HG03378 (cell line): ENCODE data around the gene EGR1.

ENCODE experiments used
- ATAC-seq: cut with Tn5 transposase; IDR thresholded peaks from one replicate; pipeline ENCODE4 v1.9.1; 2021; ENCODE audit warnings: mild to moderate bottlenecking, moderate library complexity; ENCODE audit not compliant: unreplicated experiment

EGR1 gene

DNA sequence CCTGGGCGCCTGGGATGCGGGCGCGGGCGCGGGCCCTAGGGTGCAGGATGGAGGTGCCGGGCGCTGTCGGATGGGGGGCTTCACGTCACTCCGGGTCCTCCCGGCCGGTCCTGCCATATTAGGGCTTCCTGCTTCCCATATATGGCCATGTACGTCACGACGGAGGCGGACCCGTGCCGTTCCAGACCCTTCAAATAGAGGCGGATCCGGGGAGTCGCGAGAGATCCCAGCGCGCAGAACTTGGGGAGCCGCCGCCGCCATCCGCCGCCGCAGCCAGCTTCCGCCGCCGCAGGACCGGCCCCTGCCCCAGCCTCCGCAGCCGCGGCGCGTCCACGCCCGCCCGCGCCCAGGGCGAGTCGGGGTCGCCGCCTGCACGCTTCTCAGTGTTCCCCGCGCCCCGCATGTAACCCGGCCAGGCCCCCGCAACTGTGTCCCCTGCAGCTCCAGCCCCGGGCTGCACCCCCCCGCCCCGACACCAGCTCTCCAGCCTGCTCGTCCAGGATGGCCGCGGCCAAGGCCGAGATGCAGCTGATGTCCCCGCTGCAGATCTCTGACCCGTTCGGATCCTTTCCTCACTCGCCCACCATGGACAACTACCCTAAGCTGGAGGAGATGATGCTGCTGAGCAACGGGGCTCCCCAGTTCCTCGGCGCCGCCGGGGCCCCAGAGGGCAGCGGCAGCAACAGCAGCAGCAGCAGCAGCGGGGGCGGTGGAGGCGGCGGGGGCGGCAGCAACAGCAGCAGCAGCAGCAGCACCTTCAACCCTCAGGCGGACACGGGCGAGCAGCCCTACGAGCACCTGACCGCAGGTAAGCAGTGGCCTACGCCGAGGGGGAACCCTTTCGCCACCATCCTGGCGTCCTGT, at the start of gene EGR1:
Gene EGR1 (plus strand): TSS at position 219 of the 864 bp plus-strand sequence. CDS start 283 bp downstream, at position 502.
- ATAC-seq = peak; percentile 51

DNA sequence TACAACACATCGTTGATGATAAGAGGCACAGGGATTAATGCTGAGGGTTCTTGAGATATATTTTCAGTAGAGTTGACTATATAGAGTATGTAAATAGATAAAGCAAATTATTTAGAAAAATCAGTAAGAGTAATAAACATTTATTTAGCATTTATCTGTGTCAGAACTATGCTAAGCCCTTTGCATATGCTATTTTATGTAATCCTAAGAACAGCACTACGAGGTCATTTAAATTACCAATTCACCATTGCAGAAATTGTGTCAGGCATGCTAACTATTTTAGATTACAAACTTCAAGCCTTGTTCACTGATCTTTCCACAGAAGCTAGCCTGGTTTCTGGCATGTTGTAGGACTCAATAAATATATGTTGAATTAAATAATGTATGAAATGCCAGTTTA, 46.8 kb upstream of the EGR1 start:
- ATAC-seq = no peak

DNA sequence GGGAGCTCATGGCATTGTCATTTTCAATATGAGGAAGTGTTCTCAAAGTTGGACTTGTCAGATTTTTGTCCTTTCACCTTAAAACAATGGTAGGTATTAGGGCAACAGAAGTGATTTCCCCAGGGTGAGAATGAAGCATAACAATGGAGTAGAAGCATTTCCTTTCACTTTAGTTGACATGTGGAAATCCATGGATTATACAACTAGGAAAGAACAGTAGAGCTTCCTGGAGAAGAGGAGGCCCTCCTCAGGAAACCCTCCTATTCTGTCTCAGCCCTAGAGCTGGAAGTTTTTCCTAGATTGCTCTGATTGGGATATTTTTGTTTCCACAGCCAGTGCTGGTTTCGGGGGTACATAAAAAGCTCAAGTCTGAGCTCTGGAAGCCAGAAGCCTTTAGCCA, 40.2 kb upstream of the EGR1 start:
- ATAC-seq = no peak

DNA sequence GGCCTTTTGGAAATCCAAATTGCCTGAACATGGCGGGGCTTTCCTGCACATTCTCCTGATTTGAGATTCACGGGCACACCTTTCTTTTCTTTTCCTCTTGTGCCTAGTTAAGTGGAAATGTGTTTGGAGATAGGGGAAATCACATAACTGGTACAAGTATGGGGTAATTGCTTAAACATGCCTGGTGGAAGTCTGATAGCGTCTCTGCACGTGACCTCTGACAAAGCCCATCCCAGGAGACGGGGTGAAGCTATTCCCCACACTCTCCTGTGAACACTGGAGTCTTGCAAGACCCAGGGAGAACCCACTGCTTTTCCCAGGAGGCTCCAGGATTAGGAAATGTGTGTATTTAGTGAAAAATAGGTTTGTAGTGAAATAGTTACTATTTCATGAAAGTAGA, 29.3 kb upstream of the EGR1 start:
- ATAC-seq = no peak

DNA sequence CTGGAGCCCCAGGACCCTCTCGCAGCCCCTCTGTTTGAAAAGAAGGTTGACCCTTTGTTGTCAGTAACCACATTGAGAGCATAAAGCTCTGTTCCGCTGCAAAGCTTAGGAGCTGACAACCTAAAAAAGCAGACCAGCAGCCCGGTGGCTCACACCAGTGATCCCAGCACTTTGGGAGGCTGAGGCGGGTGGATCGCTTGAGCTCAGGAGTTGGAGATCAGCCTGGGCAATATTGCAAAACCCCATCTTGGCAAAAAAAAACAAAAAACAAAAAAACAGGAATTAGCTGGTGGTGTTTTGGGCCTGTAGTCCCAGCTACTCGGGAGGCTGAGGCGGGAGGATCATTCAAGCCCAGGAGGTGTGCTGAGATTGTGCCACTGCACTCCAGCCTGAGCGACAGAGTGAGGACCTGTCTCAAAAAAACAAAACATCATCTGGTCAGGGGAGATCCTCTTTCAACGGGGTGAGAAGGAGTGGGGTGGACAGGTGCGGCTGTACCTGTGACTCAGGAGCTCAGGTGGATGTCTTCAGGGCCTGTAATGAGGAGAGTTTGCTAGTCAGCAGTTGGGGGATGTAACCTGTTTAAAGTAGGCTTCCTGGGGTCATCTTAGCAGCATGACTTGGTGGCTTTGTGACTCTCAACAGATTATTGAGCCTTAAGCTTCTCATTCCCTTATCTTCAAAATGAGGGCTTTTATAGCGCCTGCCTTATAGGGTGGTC, 27.1 kb upstream of the EGR1 start:
- ATAC-seq = no peak

DNA sequence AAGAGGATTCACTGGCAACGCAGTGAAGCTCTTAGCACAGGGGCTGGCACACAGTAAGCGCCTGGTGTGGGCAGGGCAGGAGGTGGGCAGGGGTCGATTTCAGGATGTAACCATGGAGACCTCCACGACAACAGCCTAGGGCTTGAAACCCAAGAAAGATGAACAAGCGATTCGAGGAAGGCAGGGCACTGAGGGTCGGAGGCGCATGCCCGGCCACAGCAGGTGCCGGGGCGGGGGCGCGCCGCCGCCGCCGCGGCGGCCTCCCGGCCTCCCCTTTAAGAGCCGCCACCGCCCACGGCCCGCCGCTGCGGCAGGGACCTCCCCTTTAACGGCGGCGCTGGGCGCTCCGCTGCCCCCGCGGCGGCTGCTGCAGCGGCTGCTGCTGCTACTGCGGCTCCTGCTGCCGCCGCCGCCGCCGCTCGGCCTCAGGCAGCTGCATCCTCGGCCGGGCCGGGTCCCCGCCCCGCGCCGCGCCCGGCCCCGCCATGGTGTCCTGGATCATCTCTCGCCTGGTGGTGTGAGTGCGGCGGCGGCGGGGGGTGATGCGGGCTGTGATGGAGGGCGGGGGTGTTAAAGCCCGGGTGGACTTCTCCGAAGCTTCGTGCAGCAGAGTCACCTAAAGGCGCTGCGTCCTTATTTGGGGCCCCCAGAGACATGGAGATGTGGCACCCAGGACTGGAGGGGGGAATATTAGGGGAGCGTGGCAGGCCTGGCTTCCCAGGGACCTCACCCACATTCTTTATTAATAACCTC, 26.4 kb upstream of the EGR1 start, which contains the start of gene REEP2:
Gene REEP2 (plus strand): TSS at position 334 of the 753 bp plus-strand sequence. CDS start 152 bp downstream, at position 486.
- no peak for ATAC-seq

DNA sequence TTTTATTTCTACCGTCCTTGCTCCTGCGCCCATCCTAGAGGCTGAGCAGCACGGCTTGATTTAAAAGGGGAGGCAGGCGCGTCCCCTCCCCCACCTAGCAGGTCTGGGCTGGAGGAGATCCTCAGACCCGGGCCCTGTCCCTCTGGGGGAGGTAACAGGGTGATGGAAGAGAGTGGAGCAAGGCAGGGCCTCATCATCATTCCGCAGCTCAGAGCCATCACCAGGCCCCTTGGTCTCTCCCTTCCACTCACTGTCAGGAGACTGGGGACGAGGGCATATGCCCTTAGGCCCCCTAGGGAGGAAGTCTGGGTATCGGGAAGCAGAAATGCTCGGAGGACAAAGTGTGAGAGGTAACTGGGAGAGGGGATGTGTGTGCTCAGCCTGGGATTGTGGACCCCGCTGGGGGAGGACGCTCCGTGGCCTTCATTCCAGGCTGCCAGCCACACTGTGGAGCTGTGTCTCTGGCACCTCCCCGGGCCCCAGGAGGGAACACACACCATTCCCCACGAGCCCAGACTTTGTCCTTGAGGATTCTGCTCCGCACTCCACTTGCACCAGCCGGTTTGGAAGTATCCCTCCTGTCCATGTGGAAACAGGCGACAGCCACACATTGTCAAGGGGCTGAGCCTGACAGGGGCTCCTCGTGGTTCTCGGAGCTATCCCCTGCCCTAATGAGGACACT, 25.7 kb upstream of the EGR1 start:
- ATAC-seq = no peak

DNA sequence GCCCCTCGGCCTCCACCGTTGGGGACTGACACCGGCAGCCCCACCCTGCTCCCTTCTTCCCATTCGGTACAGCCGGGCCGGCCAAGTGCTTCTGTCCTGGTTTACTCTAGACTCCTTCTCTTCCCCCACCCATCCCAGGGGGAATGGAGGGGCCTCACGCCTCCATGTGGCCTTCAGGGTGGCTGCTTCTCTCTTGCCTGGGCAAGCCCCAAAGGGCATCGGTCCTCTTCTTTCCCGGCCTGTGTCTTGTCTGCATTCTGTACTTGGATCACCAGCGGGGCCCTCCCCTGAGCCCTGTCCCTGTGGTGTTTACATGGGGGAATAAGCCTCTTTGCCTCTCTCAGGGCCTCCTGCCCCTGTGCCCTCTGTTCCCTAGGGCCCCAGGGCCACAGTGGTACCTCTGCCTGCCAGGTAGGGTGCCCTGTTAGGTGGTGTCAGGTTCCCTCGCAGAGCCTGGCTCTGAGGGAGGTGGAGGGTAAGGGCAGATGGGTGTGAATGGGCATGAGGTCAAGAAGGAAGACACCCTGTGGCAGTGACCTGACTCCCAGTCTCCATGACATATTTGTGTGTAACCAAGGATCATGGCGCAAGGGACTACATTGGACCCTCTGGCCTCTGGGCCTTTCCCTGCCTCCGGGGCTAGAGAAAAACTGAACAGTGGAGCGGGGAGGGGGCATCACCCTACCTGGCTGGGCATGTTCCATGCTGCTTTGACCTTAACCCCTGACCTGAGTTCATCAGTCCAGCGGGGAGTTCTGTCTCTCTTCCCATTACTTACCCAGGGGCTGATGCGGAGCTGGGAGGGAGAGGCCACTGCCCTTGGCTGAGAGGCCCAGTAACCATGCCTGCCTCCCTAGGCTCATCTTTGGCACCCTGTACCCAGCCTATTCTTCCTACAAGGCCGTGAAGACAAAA, 24.9 kb upstream of the EGR1 start:
- no peak for ATAC-seq

DNA sequence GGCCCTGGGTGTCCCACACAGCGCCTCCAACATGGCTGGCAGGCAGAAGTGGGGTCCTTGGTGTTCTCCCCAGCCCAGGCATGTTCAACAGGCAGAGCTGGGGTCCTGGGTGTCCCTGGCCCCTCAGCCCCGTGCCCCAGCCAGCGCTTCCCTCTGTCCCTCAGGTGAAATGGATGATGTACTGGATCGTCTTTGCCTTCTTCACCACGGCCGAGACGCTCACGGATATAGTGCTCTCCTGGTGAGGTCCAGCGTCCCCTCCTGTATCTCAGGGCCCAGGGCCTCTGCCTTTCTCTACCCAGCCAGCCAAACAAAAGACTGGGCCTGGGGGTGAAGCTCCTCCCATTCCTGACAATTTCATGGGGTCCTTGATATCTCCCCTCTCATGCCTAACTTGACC, 24.1 kb upstream of the EGR1 start:
- ATAC-seq = no peak

DNA sequence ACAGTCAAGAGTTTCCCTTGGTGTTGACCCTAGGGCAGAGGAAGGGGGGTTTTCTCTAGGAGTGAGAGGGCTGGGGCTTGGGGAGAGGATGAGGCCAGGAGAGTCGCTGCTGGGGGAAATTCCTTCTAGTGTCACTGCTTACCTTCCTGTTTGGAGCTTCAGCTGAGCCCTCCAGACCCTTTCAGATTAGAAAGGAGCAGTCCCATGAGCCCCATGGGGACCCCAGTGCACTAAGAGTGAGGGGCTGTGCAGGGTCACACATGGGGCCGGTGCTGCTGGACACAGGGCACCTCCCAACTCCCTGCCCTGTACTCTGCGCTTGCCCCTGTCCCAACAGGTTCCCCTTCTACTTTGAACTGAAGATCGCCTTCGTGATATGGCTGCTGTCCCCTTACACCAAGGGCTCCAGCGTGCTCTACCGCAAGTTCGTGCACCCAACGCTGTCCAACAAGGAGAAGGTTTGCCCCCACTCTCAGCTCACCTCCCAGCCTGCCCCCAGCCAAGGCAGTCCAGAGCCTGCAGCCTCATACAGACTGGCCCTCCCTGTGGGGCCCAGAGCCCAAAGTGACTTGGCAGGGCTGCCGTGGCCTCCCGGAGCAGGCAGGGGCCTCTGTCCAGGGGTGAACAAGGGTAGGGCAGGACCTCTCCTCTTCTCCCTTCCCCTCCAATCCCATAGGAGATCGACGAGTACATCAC, 21.1 kb upstream of the EGR1 start:
- ATAC-seq = no peak

DNA sequence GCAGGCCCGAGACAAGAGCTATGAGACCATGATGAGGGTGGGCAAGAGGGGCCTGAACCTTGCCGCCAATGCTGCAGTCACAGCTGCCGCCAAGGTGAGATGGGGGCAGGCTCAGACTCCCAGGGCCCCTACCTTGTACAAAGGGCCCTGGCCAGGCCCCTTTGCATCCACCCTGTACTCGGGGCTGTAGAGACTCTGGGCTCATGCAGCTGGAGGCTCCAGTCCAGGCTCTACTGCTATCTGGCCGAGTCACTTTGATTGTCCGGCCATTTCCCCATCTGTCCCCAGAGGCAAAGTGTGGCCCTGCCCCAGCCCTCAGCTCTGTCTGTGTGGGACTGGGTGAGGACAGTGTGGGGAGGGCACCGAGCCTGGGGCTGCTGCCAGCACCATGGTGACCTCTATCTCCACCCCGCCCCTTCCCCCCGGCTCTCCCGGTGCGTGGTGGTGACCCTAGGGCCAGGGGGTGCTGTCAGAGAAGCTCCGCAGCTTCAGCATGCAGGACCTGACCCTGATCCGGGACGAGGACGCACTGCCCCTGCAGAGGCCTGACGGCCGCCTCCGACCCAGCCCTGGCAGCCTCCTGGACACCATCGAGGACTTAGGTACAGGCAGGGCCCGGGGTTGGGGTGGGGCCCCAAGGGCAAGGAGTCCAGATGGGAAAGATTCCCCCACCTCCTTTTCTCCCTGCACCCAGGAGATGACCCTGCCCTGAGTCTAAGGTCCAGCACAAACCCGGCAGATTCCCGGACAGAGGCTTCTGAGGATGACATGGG, 20.3 kb upstream of the EGR1 start:
- no peak for ATAC-seq

DNA sequence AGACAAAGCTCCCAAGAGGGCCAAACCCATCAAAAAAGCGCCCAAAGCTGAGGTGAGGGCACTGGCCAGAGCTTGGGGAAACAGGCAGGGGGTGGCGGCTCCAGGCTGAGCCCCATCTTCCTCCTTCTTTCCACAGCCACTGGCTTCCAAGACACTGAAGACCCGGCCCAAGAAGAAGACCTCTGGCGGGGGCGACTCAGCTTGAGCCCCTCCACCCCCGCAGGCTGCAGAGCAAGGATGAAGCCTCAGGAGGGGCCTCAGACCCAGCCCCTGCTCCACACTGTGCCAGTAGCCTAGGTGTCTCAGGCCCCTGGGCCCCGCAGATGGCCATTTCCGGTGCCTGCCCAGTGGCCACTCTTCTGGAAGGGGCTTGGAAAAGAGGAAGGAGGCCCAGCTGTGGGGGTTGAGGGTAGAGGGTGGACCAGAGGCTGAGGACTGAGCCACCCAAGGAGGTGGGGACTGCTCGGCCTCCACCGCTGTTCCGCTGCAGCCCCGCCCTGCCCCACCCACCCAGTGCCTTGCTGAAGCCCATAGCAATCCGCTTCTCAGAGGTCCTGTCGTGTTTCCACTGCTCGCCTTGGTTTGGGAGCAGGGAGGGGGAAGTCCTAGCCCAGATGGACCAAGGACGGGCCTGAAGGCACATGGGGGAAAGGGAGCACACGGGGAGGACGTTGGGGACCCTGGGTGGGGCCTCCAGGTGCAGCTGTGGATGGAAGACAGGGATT, 19.6 kb upstream of the EGR1 start:
- no peak for ATAC-seq

DNA sequence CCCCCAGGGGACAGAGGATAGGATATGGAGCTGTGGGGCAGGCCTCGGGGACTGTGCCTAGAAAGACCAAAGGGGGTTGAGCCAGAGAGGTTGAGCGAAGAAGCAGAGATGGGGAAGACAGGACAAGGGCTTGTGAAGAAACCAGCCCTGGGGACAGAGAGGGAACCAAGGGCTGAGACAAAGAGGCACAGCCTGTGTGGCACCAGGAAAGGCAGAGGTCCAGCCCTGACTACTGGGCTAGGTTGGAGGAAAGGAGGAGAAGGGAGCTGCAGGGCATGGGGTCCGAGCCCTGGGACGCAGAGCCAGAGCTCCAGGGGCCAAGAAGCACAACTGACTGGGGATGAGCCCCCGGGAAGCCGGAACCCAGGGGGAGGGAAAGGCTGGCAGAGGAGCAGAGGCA, 17.2 kb upstream of the EGR1 start:
- ATAC-seq = no peak

DNA sequence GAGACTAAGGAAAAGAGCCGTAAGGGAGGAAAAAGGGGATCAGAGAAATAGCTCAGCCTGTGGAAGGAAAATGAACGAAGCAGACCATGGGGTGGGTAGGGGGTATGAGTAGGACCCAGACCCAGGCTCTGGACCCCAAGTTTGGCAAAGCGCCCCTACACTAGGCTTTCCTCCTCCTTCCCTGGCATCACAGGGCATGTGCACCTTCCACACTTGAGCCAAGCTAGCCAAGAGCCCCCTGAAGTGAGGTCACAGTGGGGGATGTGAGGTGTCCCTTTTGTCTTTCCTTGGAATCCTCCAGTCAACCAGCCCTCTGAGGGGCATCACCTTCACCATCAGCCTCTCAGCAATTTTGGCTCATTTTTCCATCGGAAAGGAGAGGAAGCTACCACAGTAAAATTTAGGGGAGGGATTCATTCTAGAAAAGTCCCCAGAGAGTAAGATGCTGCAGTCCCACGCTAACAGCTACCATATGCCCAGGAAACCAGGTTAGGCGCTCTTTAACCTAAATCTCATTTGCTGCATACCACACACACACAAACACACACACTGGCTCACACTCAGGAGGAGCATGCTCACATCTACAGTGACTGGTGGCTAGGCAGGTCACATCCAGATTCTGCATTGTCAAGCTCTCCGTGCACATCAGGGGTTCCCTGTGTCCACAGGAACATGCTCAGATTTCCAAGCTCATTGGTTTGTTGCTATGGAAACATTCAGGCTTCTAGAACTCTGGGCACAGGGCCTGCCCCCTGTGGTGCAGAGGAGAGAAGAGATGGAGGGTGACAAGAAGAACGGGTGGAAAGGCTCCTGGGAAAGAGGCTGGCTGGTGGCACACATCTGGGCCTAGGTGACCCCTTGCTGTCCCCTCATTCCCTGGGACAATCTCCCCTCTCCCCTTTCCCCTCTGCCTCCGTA, 16.5 kb upstream of the EGR1 start:
- ATAC-seq = no peak

DNA sequence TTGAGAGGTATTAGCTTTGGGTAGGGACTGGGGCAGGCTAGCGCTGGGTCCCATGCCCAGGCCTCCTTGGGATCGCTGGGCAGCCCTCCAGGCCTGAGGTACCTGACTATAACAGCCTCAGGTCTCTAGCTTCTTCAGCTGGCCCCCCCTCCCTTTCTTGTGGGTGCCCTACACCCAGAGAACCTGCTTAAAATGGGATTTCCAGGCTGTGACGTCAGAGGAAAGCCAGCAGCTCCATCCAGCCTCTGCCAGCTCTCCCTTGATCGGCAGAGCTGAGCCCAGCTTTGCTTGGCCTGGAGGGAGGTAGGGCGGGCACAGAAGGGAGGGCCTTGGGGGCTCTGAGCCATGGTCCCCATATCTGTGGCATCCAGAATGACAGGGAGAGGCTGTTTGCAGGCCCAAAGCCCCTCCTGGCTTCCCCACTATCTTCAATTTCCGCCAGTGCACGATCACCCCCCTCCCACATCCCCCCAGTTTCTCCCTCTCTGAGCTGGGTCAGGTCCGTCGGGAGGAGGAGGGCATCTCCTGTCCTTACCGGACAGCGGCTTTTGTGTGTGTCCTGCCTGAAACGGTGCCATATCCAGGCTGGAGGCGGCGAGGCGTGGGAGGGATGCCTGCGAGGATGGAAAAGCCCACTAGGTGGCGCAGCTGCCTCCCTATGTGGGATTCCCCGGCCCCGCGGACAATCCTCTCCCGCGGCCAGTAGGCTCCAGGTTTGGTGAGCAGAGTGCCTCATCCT, 15.6 kb upstream of the EGR1 start:
- no peak for ATAC-seq

DNA sequence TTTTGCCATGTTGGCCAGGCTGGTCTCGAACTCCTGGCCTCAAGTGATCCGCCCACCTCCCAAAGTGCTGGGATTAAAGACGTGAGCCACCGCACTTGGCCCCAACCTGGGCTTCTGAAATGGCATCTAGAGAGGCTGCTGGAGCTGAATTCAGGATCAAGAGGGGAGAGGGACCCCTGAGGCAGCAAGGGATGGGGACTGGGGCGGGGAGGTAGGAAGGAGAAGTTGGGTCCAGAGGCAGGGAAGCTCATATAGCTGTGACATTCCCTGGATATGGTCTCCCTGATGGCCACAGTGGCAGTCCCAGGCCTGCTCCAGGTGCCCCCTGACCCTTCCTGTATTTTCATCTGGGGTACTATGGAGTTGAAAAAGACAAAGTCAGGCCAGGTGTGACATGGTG, 14.3 kb upstream of the EGR1 start:
- no peak for ATAC-seq
